ENCODE measurements around the gene ABCA1.
"Not testable (repeated sequence)": the region's sequence is repeated elsewhere in the genome, so short reads cannot be mapped to it uniquely, and the experiment has no call there.

The ABCA1 gene

GRCh38 chr9:104774831-104775573, 153.0 kb downstream of the ABCA1 start:
- no peak for DNase-seq (ENCODE audit: low read depth, low spot score)

GRCh38 chr9:104774132-104774531, 153.8 kb downstream of the ABCA1 start:
- Histone ChIP-seq H3K36me3 (ENCODE audit: insufficient read depth, low read length) (no peaks in the 10 kb centered on the region), H3K9ac (ENCODE audit: insufficient read length) (no peak overlapping the region), H3K4me3 (no peak overlapping the region), H3K9me3 (ENCODE audit: low read depth, low read length) (no peaks in the 10 kb centered on the region), H3K27ac (no peak overlapping the region)
- TF ChIP-seq FOXP2 (optimal IDR thresholded peaks at IDR 0.05; ENCODE audit: control extremely low read depth, extremely low read length, insufficient read depth) (no peak), EZH2 (IDR thresholded peaks at IDR 0.05) (no peak), POLR2AphosphoS5 (IDR thresholded peaks at IDR 0.05; ENCODE audit: borderline replicate concordance, low read depth, low read length) (no peak)
- no peak for DNase-seq (ENCODE audit: low read depth, low spot score)

More at GRCh38 chr9:104774831-104775573, 153.0 kb downstream of the ABCA1 start:
- Histone ChIP-seq H3K9me3 (ENCODE audit: low read depth, low read length) (no peaks in the 10 kb centered on the region), H3K27ac (no peak overlapping the region), H3K9ac (ENCODE audit: insufficient read length) (no peak overlapping the region), H3K36me3 (ENCODE audit: insufficient read depth, low read length) (no peaks in the 10 kb centered on the region), H3K4me3 (no peak overlapping the region)
- TF ChIP-seq POLR2AphosphoS5 (IDR thresholded peaks at IDR 0.05; ENCODE audit: borderline replicate concordance, low read depth, low read length), result no peak

GRCh38 chr9:104772714-104773510, 155.0 kb downstream of the ABCA1 start:
- no peak for DNase-seq (ENCODE audit: low read depth, low spot score)
- TF ChIP-seq POLR2AphosphoS5 (IDR thresholded peaks at IDR 0.05; ENCODE audit: borderline replicate concordance, low read depth, low read length) (no peak), EZH2 (IDR thresholded peaks at IDR 0.05) (no peak), FOXP2 (optimal IDR thresholded peaks at IDR 0.05; ENCODE audit: control extremely low read depth, extremely low read length, insufficient read depth) (no peak)
- Histone ChIP-seq H3K4me3 (peak overlapping the region; percentile 63), H3K36me3 (ENCODE audit: insufficient read depth, low read length) (no peaks in the 10 kb centered on the region), H3K9ac (ENCODE audit: insufficient read length) (peak overlapping the region; percentile 14), H3K27ac (peak overlapping the region; percentile 23), H3K9me3 (ENCODE audit: low read depth, low read length) (no peaks in the 10 kb centered on the region)

GRCh38 chr9:104769655-104770054, 158.3 kb downstream of the ABCA1 start:
- DNase-seq (ENCODE audit: low read depth, low spot score), result no peak
- Histone ChIP-seq H3K9me3 (ENCODE audit: low read depth, low read length) (no peaks in the 10 kb centered on the region), H3K27ac (no peak overlapping the region), H3K36me3 (ENCODE audit: insufficient read depth, low read length) (no peaks in the 10 kb centered on the region), H3K9ac (ENCODE audit: insufficient read length) (no peak overlapping the region), H3K4me3 (no peak overlapping the region)
- TF ChIP-seq EZH2 (IDR thresholded peaks at IDR 0.05) (no peak), FOXP2 (optimal IDR thresholded peaks at IDR 0.05; ENCODE audit: control extremely low read depth, extremely low read length, insufficient read depth) (no peak), POLR2AphosphoS5 (IDR thresholded peaks at IDR 0.05; ENCODE audit: borderline replicate concordance, low read depth, low read length) (no peak)

GRCh38 chr9:104769029-104769428, 158.9 kb downstream of the ABCA1 start:
- H3K9ac ChIP-seq (ENCODE audit: insufficient read length); H3K9me3 ChIP-seq (ENCODE audit: low read depth, low read length); H3K36me3 ChIP-seq (ENCODE audit: insufficient read depth, low read length); H3K4me3 ChIP-seq; DNase-seq (ENCODE audit: low read depth, low spot score); H3K27ac ChIP-seq: not testable (repeated sequence)

- TF ChIP-seq EZH2 (IDR thresholded peaks at IDR 0.05), result no peak
- TF ChIP-seq POLR2AphosphoS5 (IDR thresholded peaks at IDR 0.05; ENCODE audit: borderline replicate concordance, low read depth, low read length), result no peak
- no peak for TF ChIP-seq FOXP2 (optimal IDR thresholded peaks at IDR 0.05; ENCODE audit: control extremely low read depth, extremely low read length, insufficient read depth)
- no peak overlapping the region for H3K9ac ChIP-seq (ENCODE audit: insufficient read length)
- no peak overlapping the region for H3K4me3 ChIP-seq
- H3K36me3 ChIP-seq (ENCODE audit: insufficient read depth, low read length), result no peaks in the 10 kb centered on the region
- no peaks in the 10 kb centered on the region for H3K9me3 ChIP-seq (ENCODE audit: low read depth, low read length)
- H3K27ac ChIP-seq, result no peak overlapping the region
- no peak for DNase-seq (ENCODE audit: low read depth, low spot score)
Observed at GRCh38 chr9:104767507-104767906, 160.4 kb downstream of the ABCA1 start.

- DNase-seq (ENCODE audit: low read depth, low spot score), result no peak
- no peak overlapping the region for H3K9ac ChIP-seq (ENCODE audit: insufficient read length)
- no peak overlapping the region for H3K27ac ChIP-seq
- TF ChIP-seq POLR2AphosphoS5 (IDR thresholded peaks at IDR 0.05; ENCODE audit: borderline replicate concordance, low read depth, low read length), result no peak
- no peak for TF ChIP-seq EZH2 (IDR thresholded peaks at IDR 0.05)
- TF ChIP-seq FOXP2 (optimal IDR thresholded peaks at IDR 0.05; ENCODE audit: control extremely low read depth, extremely low read length, insufficient read depth), result no peak
- no peaks in the 10 kb centered on the region for H3K36me3 ChIP-seq (ENCODE audit: insufficient read depth, low read length)
- no peaks in the 10 kb centered on the region for H3K9me3 ChIP-seq (ENCODE audit: low read depth, low read length)
- H3K4me3 ChIP-seq, result no peak overlapping the region
Observed at GRCh38 chr9:104766025-104766424, 161.9 kb downstream of the ABCA1 start.

GRCh38 chr9:104765138-104765537, 162.8 kb downstream of the ABCA1 start:
- Histone ChIP-seq H3K36me3 (ENCODE audit: insufficient read depth, low read length) (no peaks in the 10 kb centered on the region), H3K9ac (ENCODE audit: insufficient read length) (no peak overlapping the region), H3K4me3 (no peak overlapping the region), H3K9me3 (ENCODE audit: low read depth, low read length) (no peaks in the 10 kb centered on the region), H3K27ac (no peak overlapping the region)
- DNase-seq (ENCODE audit: low read depth, low spot score), result no peak
- TF ChIP-seq POLR2AphosphoS5 (IDR thresholded peaks at IDR 0.05; ENCODE audit: borderline replicate concordance, low read depth, low read length) (no peak), EZH2 (IDR thresholded peaks at IDR 0.05) (no peak), FOXP2 (optimal IDR thresholded peaks at IDR 0.05; ENCODE audit: control extremely low read depth, extremely low read length, insufficient read depth) (no peak)
